T47D (cell line): ENCODE results near the gene AP3M1.

Experiments
- DNase-seq, 2 experiments: peaks; one replicate each; pipeline versions ENCODE4 v3.0.0 to v3.0.0-alpha.2; 2011 to 2012; ENCODE audit warnings: low read depth in 1 of 2, low spot score in 1 of 2
- JUND ChIP-seq: IDR thresholded peaks from 2 replicates; pipeline ENCODE4 v1.6.1; 2012; ENCODE audit warnings: low read depth
- in situ Hi-C: cut with HindIII; loops from 2 replicates; pipeline ENCODE4 v1.10.0; 2016; ENCODE audit warnings: low sequenced_read_pairs, low pct_unique_long_range_greater_than_20kb

The AP3M1 gene

GRCh38 chr10:74176380-74177139 is 25.9 kb upstream of the AP3M1 start:
- TF ChIP-seq JUND, result no peak
- peak; percentile 94 to 100 for DNase-seq
- in situ Hi-C loops, result no loop called here

- no peak for DNase-seq
- in situ Hi-C loops, result no loop called here
- no peak for TF ChIP-seq JUND
Measured at GRCh38 chr10:74175510-74176379, 25.1 kb upstream of the AP3M1 start.

- in situ Hi-C loops, result no loop called here
- TF ChIP-seq JUND, result no peak
- no peak for DNase-seq
Measured at GRCh38 chr10:74174521-74174920, 23.9 kb upstream of the AP3M1 start.

- DNase-seq, result no peak
- no peak for TF ChIP-seq JUND
- in situ Hi-C loops, result no loop called here
Measured at GRCh38 chr10:74171625-74172024, 21.0 kb upstream of the AP3M1 start.

DNA sequence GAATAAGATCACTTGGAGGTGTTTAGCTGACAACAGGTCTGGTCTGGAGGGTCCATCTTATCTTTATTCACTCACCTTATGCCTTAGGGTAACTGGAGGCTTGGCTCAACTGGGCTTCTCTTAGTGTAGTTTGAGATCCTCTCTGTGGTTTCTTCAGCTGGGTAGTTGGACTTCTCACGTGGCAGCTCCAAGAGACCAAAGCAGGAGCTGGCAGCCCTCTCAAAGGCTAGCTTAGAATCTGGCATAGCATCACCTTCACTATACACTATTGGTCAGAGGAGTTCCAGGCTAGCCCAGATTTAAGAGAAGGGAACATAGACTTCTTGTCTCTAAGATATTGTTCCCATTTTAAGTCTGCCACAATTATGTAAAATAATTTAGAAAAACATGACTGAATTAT is 16.8 kb upstream of the AP3M1 start:
- in situ Hi-C loops, result no loop called here
- no peak for TF ChIP-seq JUND
- DNase-seq, result no peak

- no peak for DNase-seq
- no peak for TF ChIP-seq JUND
- in situ Hi-C loops, result no loop called here
Measured at GRCh38 chr10:74165530-74165901, 14.9 kb upstream of the AP3M1 start.

GRCh38 chr10:74164716-74165529 is 14.3 kb upstream of the AP3M1 start:
- no peak for DNase-seq
- TF ChIP-seq JUND, result no peak
- in situ Hi-C loops, result no loop called here

- no peak for TF ChIP-seq JUND
- in situ Hi-C loops, result no loop called here
- DNase-seq, result no peak
Measured at GRCh38 chr10:74163319-74164068, 12.9 kb upstream of the AP3M1 start.

DNA sequence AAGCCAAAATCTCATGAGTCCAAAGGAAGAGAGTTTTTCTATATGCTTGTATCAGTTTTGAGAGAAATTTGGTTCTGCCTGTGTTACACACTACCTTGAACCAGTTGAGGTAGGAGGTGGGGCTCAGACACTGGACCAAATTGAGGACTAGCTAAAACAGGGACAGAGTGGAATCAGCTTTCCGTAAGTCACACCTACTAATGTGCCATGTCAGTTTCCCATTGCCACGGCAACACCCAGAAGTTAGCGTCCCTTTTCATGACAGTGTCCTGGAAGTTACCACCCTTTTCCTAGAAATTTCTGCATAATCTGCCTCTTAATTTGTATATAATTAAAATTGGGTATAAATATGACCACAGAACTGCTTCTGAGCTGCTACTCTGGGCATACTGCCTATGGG is 9.4 kb upstream of the AP3M1 start:
- DNase-seq, result no peak
- no peak for TF ChIP-seq JUND
- in situ Hi-C loops, result no loop called here

GRCh38 chr10:74156919-74157289 is 6.3 kb upstream of the AP3M1 start:
- DNase-seq, result no peak
- TF ChIP-seq JUND, result no peak
- in situ Hi-C loops, result no loop called here

- in situ Hi-C loops, result no loop called here
- no peak for DNase-seq
- TF ChIP-seq JUND, result no peak
Measured at GRCh38 chr10:74153676-74154075, 3.0 kb upstream of the AP3M1 start.

DNA sequence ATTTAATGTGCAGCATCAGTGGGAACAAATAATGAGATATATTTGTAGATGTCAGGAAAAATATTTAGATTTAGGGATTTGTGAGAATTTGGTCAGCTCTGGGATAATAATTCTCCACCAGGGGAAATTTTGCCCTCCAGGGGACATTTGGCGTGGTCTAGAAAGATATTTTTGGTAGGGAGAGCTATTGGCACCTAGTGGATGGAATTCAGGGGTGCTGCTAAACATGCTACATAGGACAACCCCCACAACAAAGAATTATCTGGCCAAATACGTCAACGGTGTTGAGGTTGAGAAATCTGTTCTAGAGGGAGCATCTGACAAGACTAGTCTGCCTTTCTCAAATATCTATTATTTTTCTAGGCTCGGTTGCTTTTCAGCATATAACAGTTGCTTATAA is 2.5 kb upstream of the AP3M1 start:
- in situ Hi-C loops, result no loop called here
- TF ChIP-seq JUND, result no peak

More for the DNA sequence above, 2.5 kb upstream of the AP3M1 start:
- DNase-seq, result peak in 1 of 2 experiments; percentile 67
